HG03039 (cell line): ENCODE measurements around the gene PIK3R2.
"Not testable (repeated sequence)": the region's sequence is repeated elsewhere in the genome, so short reads cannot be mapped to it uniquely, and the experiment has no call there.

ENCODE experiments used
- ATAC-seq: cut with Tn5 transposase; IDR thresholded peaks from one replicate; pipeline ENCODE4 v1.9.1; 2021; ENCODE audit warnings: mild to moderate bottlenecking, moderate library complexity; ENCODE audit not compliant: unreplicated experiment

Gene PIK3R2

DNA sequence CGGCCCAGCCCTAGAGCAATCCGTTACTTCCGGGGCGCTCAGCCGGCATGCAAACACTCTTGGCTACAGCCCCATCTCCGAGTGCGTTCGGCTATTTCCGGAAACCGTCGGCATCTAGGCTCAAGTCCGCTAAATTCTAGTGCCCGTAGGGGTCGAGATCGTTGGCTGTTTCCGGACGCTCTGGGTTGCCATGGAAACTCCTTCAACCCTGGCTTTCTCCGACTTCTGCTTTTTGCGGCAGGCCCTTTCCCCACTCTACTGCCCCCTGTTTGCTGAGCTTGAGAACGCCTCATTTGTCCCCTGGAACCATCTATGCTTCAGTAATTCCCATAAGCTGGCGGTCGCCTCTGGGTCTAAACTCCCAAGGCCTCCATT is 534 bp upstream of the PIK3R2 start:
- peak; percentile 49 for ATAC-seq

DNA sequence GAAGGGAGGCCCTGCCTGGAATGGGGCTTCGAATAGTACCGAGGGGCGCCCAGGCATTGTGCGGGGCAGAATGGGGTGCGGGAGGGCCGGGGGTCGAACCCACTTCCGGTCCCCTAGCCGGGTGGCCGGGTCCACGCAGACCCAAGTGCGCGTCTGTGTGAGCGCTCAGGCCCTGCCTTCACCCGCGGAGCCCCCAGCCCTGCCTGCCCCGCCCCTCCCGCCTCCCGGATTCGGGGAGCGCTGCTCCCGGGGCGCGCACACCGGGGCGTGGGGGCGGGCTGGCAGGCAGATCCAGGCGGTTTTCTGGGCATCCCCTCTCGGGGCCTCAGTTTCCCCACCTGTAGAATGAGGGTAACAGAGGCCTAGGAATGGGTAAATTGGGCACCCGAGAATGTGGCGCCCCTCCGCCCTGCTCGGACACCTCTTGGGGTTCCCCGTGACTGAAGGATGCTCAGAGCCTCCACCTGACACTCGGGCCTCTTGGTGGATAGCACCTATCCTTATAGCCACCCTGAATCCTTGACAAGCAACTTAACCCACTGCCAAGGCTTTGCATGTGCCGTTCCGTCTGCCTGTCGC is 682 bp downstream of the PIK3R2 start:
- no peak for ATAC-seq

DNA sequence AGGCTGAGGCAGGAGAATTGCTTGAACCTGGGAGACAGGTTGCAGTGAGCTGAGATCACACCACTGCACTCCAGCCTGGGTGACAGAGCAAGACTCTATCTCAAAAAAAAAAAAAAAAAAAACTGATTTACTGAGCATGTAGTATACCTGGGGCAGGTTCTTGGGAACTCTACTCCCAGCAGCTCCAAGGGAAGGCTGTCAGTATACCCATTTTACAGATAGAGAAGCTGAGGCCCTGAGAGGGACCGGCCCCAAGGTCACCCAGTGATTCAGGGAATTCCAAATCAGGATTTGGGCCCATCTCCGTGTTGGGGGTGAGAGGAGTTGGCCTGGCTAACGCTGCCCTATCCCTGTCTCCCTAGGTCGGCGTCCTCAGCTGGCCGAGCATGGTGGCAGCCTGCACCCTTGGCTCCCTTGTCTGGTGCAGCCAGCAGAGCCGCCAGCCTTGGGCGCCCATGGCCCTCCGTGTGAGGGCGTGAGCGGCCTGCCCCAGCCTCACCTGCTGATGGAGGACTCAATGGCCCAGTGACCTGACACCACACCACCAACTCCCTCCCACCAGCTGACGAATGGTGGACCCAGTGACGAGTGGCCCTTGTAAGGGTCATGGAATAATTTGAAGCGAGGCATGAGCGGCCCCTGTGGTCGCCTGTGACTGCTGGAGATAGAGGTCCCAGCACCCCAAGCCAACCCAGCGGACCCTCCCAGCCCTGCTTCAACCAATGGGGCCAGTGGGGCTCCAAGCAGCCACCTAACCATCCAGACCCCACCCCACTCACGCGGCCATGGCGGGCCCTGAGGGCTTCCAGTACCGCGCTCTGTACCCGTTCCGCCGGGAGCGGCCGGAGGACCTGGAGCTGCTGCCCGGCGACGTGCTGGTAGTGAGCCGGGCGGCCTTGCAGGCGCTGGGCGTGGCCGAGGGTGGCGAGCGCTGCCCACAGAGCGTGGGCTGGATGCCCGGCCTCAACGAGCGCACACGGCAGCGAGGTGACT is 2.4 kb downstream of the PIK3R2 start:
- no peak for ATAC-seq

DNA sequence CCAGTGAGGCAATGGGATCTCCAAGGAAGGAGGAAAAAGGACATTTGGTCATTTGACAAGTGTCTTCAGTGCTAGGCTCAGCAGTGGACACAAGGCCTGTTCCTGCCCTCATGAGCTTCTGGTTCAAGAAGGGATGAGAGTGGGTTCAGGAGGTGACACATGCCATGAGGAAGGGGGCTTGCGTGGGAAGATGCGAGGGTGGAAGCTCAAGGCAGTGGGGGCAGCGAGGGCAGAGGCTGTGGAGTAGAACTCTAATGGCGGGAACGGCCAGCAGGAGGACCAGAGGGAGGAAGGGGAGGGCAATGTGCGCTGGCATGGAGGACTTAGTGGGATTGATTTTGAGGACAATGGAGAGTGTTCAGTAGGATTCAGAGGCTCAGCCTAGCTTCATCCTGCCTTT is 3.3 kb downstream of the PIK3R2 start:
- no peak for ATAC-seq

GRCh38 chr19:18156841-18157464 is 4.0 kb downstream of the PIK3R2 start:
- ATAC-seq: no peak

DNA sequence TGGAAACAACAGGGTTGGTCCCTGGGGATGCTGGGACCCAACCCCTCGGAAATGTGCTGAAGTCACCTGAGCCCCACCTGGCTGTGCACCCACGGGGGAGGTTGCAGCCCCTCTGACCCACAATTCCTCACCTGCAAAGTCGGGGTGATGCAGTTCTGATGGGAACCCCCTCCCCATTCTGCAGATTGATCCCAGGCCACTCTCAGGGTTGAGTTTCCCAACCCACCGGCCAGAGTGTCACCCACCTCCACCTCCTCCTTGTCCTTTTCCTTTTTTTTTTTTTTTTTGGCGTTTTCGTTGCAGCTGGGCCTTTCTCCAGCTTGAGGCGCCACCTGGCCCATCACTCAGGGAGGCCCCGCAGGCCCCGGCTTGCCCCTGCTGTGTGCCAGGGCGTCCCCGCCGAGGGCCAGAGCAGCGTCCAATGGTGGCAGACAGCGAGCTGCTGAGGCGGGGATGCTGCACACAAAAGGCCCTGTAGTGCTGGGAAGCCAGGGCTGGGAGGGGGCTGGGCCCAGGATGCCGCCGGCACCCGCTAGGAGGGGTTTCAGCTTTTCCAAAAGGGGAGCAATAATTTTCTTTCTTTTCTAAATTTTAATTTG is 4.6 kb downstream of the PIK3R2 start:
- ATAC-seq: no peak

- no peak for ATAC-seq
Measured at GRCh38 chr19:18158467-18158866, 5.5 kb downstream of the PIK3R2 start.

DNA sequence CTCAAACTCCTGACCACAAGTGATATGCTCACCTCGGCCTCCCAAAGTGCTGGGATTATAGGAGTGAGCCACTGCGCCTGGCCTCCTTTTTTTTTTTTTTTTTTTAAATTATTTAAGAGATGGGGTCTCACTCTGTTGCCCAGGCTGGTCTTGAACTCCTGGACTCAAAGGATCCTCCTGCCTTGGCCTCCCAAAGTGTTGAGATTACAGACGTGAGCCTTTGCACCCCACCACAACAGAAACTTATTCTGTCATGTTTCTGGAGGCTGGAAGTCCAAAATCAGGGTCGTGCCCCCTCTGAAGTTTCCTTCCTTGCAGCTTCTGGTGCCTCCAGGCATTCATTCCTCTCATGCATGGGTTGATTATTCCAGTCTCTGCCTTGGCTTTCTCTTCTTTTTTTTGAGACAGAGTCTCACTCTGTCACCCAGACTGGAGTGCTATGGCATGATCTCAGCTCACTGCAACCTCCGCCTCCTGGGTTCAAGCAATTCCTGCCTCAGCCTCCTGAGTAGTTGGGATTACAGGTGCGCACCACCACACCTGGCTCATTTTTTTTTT is 6.2 kb downstream of the PIK3R2 start:
- ATAC-seq: not testable (repeated sequence)

DNA sequence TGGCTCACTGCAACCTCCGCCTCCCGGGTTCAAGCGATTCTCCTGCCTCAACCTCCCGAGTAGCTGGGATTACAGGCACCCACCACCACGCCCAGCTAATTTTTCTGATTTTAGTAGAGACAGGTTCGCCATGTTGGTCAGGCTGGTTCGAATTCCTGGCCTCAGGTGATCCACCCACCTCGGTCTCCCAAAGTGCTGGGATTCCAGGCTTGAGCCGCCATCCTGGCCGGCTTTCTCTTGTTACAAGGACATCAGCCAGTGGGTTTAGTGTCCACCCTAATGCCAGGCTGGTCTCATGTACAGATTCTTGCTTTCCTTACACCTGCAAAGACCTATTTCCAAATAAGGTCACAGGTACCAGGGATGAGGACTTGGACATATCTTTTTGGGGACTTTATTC is 6.8 kb downstream of the PIK3R2 start:
- ATAC-seq: no peak

DNA sequence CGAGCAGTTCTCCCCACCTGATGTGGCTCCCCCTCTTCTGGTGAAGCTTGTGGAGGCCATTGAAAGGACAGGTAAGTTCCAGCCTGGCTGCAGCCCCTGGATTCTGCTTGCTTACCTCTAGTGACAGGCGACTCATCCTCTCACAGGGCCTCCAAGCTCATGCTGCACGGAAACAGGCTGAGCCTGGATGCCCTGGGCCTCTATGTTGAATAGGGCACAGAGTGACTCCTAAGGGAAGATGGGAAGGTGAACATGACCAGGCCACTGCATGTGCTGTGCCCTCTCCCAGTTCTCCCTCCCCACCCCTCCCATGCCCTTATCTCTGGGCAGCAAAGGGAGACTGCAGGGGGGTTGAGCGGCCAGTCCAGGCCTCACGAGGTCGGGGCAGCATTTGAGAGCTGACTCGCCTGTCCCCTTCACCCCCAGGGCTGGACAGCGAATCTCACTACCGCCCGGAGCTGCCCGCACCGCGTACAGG is 7.6 kb downstream of the PIK3R2 start:
- ATAC-seq: no peak

DNA sequence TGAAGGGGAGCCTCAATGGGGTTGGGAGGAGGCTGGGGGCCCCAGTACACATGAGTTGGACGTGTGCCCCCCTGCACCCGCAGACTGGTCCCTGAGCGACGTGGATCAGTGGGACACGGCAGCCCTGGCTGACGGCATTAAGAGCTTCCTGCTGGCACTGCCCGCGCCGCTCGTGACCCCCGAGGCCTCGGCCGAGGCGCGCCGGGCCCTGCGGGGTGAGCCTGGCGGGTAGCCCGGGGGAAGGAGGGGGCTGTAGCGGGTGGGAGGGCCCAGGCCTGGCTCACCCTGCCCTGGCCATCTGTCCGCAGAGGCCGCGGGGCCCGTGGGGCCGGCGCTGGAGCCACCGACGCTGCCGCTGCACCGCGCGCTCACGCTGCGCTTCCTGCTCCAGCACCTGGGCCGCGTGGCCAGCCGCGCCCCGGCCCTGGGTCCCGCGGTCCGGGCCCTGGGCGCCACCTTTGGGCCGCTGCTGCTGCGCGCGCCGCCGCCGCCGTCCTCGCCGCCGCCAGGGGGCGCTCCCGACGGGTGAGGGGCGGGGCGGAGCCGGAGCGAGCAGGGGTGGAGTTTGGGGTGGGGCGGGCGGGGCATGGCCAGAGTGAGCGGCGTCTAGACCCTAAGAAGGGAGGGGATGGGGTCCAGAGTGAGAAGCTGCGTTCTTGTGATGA is 8.1 kb downstream of the PIK3R2 start:
- peak; percentile 57 for ATAC-seq

- ATAC-seq: no peak
Measured at GRCh38 chr19:18161636-18162002, 8.7 kb downstream of the PIK3R2 start.

GRCh38 chr19:18164072-18164471 is 11.1 kb downstream of the PIK3R2 start:
- no peak for ATAC-seq

DNA sequence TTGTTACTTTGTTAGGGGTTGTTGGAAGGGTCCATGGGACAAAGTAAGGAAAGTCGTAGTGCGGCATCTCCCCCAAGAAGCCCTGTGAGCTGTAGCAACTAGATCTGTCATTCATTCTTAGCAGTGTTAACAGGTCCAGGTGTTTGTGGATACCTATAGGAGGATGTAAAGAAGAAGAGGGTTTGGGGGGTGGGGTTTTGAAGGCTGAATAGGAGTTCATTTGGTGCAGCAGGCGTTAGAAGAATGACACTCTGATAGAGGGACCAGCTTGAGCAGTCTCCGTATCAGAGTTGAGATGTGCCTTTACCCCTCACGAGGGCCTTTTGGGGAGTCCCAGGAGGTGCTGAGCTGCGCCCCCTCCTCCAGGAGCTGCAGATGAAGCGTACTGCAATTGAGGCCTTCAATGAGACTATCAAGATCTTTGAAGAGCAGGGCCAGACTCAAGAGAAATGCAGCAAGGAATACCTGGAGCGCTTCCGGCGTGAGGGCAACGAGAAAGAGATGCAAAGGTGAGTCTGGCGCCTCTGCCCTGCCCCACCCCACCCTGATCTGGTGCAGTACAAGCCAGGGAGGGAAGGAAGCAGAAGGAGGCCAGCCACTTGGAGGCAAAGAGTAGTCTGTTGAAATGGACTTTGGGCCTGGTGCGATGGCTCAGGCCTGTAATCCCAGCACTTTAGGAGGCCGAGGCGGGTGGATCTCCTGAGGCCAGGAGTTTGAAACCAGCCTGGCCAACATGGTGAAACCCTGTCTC is 13.0 kb downstream of the PIK3R2 start:
- no peak for ATAC-seq

- ATAC-seq: no peak
Measured at GRCh38 chr19:18167011-18167410, 14.0 kb downstream of the PIK3R2 start.

GRCh38 chr19:18167975-18168645 is 15.1 kb downstream of the PIK3R2 start:
- ATAC-seq: no peak

DNA sequence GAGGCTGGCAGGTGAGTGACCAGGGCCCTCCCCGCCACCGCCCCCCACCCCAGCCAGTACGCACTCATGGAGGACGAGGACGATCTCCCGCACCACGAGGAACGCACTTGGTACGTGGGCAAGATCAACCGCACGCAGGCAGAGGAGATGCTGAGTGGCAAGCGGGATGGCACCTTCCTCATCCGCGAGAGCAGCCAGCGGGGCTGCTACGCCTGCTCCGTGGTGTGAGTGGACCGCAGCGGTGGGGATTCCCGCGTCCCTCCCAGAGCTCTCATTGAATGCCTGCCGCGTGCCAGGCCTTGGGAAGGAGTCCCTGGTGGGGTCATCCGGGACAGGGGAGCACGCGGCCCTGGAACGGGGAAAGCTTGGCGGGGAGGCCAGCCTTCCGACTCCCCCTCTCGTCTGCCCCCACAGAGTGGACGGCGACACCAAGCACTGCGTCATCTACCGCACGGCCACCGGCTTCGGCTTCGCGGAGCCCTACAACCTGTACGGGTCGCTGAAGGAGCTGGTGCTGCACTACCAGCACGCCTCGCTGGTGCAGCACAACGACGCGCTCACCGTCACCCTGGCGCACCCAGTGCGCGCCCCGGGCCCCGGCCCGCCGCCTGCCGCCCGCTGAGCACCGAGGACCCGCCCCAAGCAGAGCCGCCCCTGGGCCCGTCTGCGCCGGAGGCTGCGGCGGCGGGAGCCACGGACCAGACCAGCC is 15.9 kb downstream of the PIK3R2 start:
- no peak for ATAC-seq

GRCh38 chr19:18170714-18171255 is 17.8 kb downstream of the PIK3R2 start:
- ATAC-seq: no peak
